GM21447 (cell line): ENCODE results near the gene CIC.

Experiments used
- ATAC-seq: cut with Tn5 transposase; IDR thresholded peaks from one replicate; pipeline ENCODE4 v1.9.1; 2021; ENCODE audit not compliant: unreplicated experiment

The CIC gene

DNA sequence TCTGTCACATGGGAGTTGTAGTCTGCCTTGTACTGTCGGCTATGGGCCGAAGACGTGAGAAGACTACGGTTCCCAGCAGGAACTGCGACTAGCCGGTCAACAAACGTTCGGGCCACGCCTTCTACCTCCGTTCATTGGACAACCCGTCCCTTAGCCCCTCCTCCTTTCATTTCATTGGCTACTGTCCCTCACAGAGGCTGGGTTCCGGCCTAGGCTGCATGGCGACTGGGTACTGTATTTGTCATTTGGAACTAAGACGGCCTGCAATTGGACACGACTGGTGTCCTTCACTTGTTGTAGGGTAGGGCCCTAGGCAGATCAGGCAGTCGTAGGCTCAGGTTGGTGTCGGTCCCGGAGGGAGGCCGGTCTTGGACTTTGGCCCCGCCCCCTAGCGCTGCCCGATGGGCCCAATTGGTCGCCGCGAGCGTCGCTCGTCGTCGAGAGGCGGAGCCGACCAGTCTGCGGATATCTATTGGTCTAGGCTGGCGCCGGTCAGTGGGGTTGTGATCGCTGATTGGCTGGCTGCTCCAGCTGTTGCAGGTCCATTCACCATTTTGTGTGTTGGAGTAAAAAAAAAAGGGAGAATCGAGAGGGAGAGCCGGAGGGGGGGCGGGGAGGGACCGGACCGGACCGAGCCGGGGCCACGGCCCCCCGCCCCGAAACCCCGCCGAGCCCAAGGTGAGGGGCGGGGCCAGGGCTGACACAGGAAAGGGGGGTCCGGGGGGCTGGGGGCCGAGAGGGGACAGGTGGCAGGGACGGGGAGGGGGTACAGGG, at the start of gene CIC:
TSS of gene CIC (plus strand) at position 549 of the 774 bp plus-strand sequence. CDS start 2,532 bp downstream, outside the sequence.
- peak; percentile 77 for ATAC-seq

- peak; percentile 73 for ATAC-seq
These were observed 49.0 kb upstream of the CIC start, which contains the start of gene ZNF526 for GRCh38 chr19:42219812-42220750. Gene ZNF526 (plus strand): TSS chr19:42220312. CDS start chr19:42224404, 4,092 bp downstream.

GRCh38 chr19:42220751-42221097, 48.3 kb upstream of the CIC start:
- ATAC-seq, result no peak

DNA sequence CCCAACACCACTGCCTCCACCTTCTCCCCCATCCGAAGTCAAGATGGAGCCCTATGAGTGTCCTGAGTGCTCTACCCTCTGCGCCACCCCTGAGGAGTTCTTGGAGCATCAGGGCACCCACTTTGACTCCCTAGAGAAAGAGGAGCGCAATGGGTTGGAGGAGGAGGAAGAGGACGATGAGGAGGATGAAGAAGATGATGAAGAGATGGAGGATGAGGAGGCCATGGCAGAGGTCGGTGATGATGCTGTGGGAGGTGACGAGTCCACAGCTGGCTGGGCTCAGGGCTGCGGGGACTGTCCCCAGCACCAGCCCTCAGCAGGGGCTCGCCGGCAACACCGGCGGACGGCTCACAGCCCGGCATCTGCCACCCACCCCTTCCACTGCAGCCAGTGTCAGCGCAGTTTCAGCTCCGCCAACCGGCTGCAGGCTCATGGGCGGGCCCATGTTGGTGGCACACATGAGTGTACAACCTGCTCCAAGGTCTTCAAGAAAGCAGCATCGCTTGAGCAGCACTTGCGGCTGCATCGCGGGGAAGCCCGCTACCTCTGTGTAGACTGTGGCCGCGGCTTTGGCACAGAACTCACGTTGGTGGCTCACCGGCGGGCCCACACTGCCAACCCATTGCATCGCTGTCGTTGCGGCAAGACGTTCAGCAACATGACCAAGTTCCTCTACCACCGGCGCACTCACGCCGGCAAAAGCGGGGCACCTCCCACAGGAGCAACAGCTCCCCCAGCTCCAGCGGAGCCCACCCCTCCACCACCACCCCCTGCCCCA, 43.9 kb upstream of the CIC start:
- ATAC-seq, result no peak

DNA sequence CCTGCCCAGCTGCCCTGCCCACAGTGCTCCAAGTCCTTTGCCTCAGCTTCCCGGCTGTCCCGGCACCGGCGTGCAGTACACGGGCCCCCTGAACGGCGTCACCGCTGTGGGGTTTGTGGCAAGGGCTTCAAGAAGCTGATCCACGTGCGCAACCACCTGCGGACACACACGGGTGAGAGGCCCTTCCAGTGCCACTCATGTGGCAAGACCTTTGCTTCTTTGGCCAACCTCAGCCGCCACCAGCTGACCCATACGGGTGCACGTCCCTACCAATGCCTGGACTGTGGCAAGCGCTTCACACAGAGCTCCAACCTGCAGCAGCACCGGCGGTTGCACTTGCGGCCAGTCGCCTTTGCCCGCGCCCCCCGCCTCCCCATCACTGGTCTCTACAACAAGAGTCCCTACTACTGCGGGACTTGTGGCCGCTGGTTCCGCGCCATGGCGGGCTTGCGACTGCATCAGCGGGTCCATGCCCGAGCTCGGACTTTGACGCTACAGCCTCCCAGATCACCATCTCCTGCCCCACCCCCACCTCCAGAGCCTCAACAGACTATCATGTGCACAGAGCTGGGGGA, 43.2 kb upstream of the CIC start:
- no peak for ATAC-seq

DNA sequence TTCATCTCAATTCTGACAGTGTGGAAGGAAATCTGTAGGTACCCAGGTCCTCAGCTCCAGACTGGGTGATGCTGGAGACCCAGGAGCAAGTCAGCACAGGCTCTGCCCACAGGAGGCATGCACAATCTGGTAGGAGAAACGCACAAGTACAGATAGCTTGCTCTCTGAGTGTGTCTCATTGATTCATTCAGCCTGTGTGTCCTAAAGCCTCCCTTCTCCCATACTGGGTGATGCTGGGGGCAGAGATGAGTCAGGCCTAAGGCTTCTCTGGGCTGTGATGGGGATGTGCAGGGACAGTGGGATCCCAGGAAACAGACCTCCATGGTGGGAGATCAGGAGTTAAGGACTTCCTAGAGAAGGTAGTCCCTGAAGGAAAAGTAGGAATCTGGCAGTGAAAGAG, 42.2 kb upstream of the CIC start:
- ATAC-seq, result no peak

DNA sequence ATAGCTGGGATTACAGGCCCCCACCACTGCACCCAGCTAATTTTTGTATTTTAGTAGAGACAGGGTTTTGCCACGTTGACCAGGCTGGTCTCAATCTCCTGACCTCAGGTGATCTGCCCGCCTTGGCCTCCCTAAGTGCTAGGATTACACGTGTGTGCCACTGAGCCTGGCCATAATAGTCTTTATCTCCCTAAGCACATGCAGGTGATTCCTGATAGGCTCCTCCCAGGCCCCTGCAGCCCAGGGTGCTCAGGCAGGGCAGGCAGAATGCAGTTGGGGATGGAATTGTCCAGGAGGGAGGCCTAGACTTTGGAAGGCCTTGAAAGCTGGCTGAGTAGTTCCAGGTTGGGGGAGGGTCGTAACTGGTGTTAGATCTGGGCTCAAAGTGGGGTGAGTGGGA, 40.4 kb upstream of the CIC start:
- ATAC-seq, result no peak

- ATAC-seq, result no peak
These were observed 39.7 kb upstream of the CIC start for GRCh38 chr19:42229301-42229854.

DNA sequence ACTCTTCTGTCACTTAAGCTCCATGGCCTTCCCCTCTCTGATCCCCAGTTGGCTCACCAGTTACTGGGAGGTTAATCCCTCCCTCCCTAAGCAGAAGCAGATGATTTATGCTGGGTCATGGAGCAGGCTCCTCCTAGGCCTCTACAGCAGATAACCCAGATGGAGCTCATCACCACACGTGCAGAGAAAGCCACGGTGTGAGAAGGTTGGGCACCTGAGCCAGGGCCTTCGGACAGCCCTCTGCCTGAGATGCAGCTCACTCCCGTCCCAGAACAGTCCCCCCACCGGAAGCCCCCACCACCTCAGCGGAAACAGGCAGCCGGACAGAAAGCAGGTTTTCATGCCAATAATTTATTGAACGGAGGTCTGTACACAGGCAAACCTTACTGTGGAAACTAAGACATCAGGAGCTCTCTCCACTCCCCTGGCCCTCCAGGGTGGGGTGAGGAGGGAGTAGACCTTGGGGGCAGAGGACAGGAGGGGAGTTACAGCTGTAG, 39.1 kb upstream of the CIC start:
- no peak for ATAC-seq

- ATAC-seq, result no peak
These were observed 38.5 kb upstream of the CIC start for GRCh38 chr19:42230571-42230970.

DNA sequence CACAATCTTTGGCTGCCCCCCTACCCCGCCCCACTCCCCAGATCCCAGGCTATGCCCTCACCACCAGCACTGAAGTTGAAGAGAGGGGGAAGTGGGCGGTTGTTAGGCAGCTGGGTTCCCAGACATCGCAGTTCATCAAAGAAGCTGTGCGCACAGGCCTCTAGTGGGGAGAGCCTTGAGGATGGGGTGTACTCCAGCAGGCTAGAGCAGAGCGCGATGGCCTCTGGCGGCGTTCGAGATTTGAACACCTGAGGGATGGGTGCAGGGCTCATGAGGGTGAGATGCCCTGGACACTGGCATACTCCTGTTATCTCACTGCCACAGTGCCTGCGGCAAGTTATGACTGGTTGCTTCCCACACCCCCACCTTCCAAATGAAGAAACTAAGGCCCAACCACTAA, 36.6 kb upstream of the CIC start:
- no peak for ATAC-seq

GRCh38 chr19:42233106-42233505, 35.9 kb upstream of the CIC start:
- ATAC-seq, result no peak

DNA sequence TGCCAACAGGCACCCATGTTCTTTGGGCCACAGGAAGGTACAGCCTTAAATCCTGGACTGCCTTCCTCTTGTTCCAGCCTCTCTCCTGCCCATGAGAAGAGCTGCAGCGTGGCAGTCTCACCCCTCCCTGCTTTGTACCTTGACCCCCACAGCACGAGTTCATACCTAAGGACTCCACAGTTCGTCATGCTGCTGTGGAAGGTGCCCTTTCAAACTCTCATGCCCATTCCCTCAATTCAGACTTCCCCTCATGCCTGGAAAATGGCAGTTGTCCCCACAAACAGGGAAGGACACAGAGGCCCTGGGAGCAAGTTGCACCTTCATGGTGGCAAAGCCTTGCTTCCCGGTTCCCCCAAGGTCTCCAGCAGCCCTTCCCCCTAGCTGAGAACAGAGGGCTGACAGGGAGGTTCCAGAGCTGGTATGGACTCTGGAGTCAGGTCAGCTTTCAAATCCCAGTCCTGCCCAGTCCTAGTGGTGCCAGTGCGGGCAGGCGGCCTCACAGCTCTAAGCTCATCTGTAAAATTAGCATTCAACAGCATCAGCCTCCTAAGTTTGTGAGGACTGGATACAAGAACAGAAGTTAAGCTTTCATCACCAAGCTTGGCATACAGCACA, 35.3 kb upstream of the CIC start:
- ATAC-seq, result no peak

- no peak for ATAC-seq
These were observed 34.7 kb upstream of the CIC start for GRCh38 chr19:42234364-42234763.

DNA sequence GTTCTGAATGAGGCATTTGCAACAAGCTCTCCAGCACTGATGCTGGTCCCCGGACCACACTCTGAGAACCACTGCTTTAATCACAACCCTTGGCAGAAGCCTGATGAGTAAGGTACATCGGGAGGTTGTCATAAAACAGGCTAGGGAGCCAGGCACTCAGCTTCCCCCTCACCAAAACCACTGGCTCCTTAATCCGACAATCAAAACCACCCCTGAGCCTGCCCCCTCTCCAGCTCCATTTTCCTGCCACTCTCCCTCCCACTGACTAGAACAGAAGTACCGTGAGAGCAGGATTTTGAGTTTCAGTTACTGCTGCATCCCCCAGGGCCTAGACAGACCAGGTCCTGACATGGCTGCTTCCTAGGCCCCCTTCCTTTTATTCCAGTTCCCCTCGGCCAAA, 33.9 kb upstream of the CIC start:
- no peak for ATAC-seq

DNA sequence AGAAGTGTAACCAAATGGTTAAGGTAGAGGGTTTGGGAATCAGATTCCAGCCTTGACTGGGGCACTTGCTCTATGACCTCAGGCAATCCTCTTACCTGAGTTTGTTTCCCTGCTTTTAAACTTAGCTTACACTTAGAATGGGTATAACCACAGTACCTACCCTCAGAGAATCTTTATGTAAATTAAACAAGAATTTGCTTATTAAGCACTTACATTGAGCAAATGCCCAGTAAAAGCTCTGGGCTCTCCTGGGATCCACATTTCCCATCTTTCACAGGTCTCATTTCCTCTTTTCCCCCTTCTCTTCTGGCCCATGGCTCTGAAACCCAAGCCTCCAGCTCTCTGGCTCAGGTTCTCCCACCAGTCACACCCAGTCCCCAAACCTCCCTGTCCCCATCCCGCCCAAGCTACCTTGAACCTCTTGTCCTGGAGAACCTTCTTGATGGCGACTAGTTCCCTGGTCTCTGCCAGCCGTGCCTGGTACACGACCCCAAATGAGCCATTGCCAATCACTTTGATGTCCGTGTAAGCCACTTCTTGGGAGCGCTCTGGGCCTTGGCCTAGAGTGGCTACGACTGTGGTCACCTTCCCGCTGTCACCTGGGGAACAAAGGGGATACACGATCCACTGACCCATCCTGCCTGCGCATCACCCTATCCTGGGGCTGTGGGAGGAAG, 29.4 kb upstream of the CIC start:
- no peak for ATAC-seq

DNA sequence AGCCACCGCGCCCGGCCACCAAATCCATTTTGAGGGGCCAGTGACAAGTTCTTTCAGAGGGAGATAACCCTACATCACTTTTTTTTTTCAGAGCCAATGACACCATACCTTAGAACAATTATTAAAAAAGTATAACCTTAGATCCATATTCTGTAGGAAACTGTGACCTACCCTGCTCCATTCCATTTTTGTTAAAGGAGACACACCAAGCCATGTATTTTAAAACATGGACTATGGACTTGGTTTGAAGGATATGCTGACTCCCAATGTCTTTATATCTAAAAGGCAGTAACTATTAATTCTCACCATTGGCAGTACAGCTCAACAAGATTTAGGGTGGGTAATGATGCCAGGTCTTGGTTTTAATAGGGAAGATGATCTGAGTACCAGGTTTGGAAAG, 27.8 kb upstream of the CIC start:
- no peak for ATAC-seq

DNA sequence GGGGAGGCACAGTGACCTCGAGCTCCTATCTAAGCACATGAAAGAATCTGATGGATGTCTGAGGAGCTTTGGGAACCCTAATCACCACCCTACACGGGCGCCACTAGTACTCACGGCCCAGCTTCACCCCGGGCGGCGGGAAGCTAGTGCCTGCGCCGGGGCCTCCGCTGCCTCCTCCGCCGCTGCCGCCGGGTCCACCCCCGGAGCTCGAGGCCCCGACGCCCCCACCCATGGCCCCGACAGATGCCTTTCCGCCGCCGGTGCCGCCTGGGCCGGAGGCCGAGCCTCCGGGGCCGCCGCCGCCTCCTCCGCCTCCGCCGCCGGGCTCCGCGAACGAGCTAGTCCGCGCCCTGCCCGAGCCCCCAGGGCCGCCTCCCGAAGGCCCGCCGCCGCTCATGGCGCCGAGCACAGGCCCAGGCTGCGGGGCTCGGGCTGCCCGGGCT, 27.0 kb upstream of the CIC start:
- ATAC-seq, result no peak
